ENCODE results near the gene ANKLE1.

The ANKLE1 gene

DNA sequence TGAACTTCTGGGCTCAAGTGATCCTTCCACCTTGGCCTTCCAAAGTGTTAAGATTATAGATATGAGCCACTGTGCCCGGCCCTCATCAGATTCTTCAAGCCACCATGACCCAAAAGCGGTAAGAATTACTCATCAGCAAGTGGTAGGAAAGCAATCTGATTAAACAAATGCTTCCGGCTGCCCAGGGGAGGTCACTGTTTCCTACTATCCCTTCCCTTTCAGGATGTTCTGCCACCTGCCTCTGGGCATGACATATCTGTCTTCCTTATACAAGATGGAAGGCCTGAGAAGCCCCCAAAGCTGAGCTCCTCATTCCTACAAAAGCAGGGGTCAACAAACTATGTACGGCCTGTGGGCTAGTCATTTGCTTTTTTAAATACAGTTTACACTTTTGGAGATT, 14.6 kb downstream of the ANKLE1 start:
- peaks cover 7 to 60% (median 42%) of the 10 kb centered on the region in 10 experiments for H3K4me1 ChIP-seq
- peak overlapping the region in 5 of 11 experiments; percentile 11 to 52 (median 27); a peak in 8 of 22 replicates for H3K27ac ChIP-seq
- no peaks in the 10 kb centered on the region for H3K27me3 ChIP-seq
- peak overlapping the region in 4 of 11 experiments; percentile 7 to 41 (median 16); a peak in 3 of 22 replicates for H3K9ac ChIP-seq
- H4K20me1 ChIP-seq, result peaks cover 0 to 23% (median 5%) of the 10 kb centered on the region in 11 experiments; a peak in 12 of 22 replicates
- no peak for TF ChIP-seq Cebpa-rat (IDR thresholded peaks at IDR 0.05)
- H3K9me3 ChIP-seq (replicated peaks in 1 of 11), result peaks cover 6 to 24% (median 14%) of the 10 kb centered on the region in 11 experiments; a peak in 21 of 22 replicates
- H3K4me3 ChIP-seq, result no peak overlapping the region
- H3K4me2 ChIP-seq, result peak overlapping the region in 4 of 11 experiments; percentile 4 to 41 (median 24); a peak in 6 of 22 replicates
- peaks cover 43 to 72% (median 59%) of the 10 kb centered on the region in 11 experiments for H3K36me3 ChIP-seq

DNA sequence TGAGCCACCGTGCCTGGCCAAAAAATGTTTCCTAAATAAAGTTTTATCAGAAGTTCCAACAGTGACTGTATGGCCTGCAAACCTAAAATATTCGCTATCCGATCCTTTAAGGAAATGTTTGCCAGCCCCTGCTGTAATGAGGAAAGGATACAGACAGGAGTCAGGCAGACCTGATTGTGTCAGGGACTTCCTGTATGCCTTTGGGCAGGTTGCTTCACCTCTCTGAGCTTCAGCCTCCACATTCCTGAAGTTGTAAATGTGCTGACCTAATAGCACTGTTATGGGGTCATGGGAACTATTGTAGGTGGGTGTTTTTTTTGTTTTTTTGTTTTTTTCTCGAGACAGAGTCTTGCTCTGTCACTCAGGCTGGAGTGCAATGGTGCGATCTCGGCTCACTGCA, 15.3 kb downstream of the ANKLE1 start:
- H3K9me3 ChIP-seq (replicated peaks in 1 of 11), result peaks cover 6 to 24% (median 14%) of the 10 kb centered on the region in 11 experiments; a peak in 21 of 22 replicates
- no peak overlapping the region for H3K27ac ChIP-seq
- no peak overlapping the region for H3K9ac ChIP-seq
- H3K36me3 ChIP-seq, result peaks cover 47 to 77% (median 64%) of the 10 kb centered on the region in 11 experiments
- peaks cover 0 to 26% (median 7%) of the 10 kb centered on the region in 11 experiments; a peak in 12 of 22 replicates for H4K20me1 ChIP-seq
- peak overlapping the region in 1 of 11 experiments; percentile 7; a peak in 1 of 22 replicates for H3K4me2 ChIP-seq
- peaks cover 9 to 62% (median 45%) of the 10 kb centered on the region in 10 experiments for H3K4me1 ChIP-seq
- no peak overlapping the region for H3K4me3 ChIP-seq
- TF ChIP-seq Cebpa-rat (IDR thresholded peaks at IDR 0.05), result no peak
- H3K27me3 ChIP-seq, result no peaks in the 10 kb centered on the region

DNA sequence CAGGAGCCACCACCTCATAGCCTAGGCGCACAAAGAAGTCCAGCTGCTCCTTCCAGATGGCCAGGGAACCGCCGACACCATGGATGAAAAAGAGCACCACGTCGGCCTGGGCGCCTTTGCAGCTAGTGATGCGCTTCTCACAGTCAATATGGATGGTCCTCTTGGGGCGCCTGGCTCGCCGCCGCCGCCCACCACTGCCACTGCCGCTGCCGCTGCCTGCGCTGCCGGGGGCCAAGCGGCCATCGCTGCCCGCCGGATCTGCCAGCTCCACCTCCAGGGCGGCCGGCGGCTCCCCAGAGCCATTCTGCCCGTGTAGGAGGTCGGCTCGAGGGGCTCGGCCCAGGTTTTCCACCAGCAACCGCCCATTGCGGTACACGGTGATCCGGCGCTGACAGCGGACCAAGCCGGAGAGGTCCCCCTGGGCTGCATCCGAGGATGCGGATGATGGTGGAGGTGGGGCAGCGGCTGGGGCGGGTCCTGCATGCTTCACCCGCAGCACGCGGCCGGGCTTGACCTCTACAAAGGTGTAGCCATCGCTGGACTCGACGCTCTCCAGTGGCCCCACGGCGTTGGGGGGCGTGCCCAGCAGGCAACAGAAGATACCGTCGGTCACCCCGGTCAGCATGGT, 19.4 kb downstream of the ANKLE1 start:
- no peak for TF ChIP-seq Cebpa-rat (IDR thresholded peaks at IDR 0.05)
- peaks cover 33 to 55% (median 46%) of the 10 kb centered on the region in 11 experiments for H3K36me3 ChIP-seq
- H3K4me3 ChIP-seq, result no peak overlapping the region
- peaks cover 28 to 62% (median 42%) of the 10 kb centered on the region in 10 experiments for H3K4me1 ChIP-seq
- no peak overlapping the region for H3K27ac ChIP-seq
- peaks cover 0 to 23% (median 4%) of the 10 kb centered on the region in 11 experiments; a peak in 9 of 22 replicates for H4K20me1 ChIP-seq
- peak overlapping the region in 2 of 11 experiments; percentile 36 to 86; a peak in 3 of 22 replicates for H3K9ac ChIP-seq
- no peaks in the 10 kb centered on the region for H3K27me3 ChIP-seq
- H3K9me3 ChIP-seq (replicated peaks in 1 of 11), result peaks cover 6 to 19% (median 14%) of the 10 kb centered on the region in 11 experiments; a peak in 21 of 22 replicates
- peak overlapping the region in 3 of 11 experiments; percentile 13 to 98 (median 37); a peak in 4 of 22 replicates for H3K4me2 ChIP-seq

DNA sequence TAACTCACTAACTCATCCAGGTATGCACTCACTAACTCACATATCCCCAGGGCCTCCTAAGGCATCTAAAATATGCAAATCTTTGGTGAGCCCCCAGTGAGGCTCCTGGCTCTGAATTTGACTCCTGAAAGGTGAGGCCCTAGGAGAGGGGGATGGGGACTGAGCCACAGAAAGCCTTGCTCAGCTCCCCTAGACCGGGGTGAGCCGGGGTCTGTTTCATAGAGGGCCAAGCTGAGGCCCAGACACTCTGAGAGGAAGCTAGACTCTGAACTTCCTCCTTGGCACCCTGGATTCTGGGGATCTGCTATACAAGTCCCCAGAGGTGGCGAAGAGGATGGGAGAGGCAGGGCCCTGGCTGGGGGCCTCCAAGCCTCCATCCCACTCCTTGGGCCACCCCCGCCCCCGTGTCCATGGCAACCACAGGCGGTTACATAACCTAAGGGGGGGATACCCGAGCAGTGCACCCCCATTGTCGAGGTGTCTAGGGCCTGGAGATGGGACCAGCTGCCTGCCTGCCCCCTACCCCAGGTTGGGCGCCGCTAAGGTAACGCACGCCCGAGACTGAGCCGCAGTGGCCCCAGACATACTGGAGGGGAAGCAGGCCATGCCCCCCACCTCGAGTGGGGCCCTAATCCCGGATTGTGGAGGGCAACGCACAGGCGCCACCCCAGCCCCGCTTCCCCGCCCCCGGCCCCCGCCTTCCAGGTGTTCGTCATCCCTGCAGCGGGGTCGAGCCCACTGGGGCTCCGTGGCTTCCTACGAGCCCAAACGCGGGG, 20.9 kb downstream of the ANKLE1 start:
- H3K27me3 ChIP-seq, result no peaks in the 10 kb centered on the region
- H3K4me3 ChIP-seq, result peak overlapping the region; percentile 70 to 83 (median 74)
- peaks cover 0 to 17% (median 3%) of the 10 kb centered on the region in 11 experiments; a peak in 8 of 22 replicates for H4K20me1 ChIP-seq
- H3K9ac ChIP-seq, result peak overlapping the region; percentile 78 to 89 (median 85)
- TF ChIP-seq Cebpa-rat (IDR thresholded peaks at IDR 0.05), result no peak
- H3K9me3 ChIP-seq (replicated peaks in 1 of 11), result peaks cover 6 to 15% (median 14%) of the 10 kb centered on the region in 11 experiments; a peak in 21 of 22 replicates
- peaks cover 28 to 41% (median 34%) of the 10 kb centered on the region in 11 experiments for H3K36me3 ChIP-seq
- peaks cover 41 to 64% (median 50%) of the 10 kb centered on the region in 10 experiments for H3K4me1 ChIP-seq
- peak overlapping the region; percentile 87 to 99 (median 96) for H3K4me2 ChIP-seq
- peak overlapping the region; percentile 61 to 92 (median 77) for H3K27ac ChIP-seq

DNA sequence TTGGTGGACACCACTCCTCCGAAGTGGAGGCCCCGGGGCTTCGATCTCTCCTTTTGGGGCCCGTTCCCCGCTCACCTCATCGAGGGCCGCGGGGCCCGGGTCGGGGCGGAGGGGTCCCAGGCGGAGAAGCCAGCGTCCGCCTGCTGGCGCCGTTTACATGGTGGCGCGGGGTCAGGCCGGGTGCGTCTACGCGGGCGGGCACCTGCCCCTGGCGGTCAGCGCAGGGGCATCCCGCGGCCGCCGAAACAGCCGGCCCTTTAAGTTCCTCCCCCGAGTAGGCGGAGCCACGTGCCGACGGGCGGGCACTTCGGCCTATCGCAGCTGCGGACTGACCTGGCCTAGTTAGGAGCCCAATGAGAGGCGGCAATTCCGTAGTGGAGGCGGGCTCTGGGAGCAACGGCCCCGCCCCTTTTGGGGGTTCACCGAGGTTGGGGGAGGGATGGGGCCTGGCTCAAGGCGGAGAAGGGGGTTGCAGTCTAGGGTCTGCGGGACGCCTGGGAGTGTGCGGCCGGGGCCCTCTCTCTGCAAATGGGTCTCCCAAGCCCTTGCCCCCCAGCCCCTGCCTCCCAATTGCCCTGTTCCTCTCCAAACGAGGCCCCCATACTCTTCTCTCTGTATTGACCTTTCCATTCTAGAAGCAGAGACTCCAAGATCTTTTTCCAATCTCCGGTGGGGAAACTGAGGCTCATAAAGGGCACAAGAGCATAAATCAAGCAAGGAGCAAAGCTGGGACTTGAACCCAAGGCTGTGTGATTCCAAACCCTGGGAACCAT, 21.7 kb downstream of the ANKLE1 start, which contains the start of gene ABHD8:
Gene ABHD8 (minus strand): TSS at position 259 of the 773 bp plus-strand sequence. CDS start 1,809 bp downstream, outside the sequence.
- Histone ChIP-seq H4K20me1 (peaks cover 0 to 17% (median 3%) of the 10 kb centered on the region in 11 experiments; a peak in 8 of 22 replicates), H3K27me3 (no peaks in the 10 kb centered on the region), H3K4me2 (peak within 1 kb of the TSS; percentile 87 to 99 (median 96)), H3K27ac (peak within 1 kb of the TSS; percentile 61 to 92 (median 77)), H3K4me3 (peak within 1 kb of the TSS; percentile 70 to 83 (median 74)), H3K9me3 (replicated peaks in 1 of 11) (peaks cover 3 to 8% (median 6%) of the 10 kb centered on the region in 11 experiments; a peak in 21 of 22 replicates), H3K36me3 (peaks cover 20 to 34% (median 27%) of the 10 kb centered on the region in 11 experiments), H3K4me1 (peaks cover 48 to 71% (median 57%) of the 10 kb centered on the region in 10 experiments), H3K9ac (peak within 1 kb of the TSS; percentile 78 to 89 (median 85))
- TF ChIP-seq Cebpa-rat (IDR thresholded peaks at IDR 0.05), result no peak

DNA sequence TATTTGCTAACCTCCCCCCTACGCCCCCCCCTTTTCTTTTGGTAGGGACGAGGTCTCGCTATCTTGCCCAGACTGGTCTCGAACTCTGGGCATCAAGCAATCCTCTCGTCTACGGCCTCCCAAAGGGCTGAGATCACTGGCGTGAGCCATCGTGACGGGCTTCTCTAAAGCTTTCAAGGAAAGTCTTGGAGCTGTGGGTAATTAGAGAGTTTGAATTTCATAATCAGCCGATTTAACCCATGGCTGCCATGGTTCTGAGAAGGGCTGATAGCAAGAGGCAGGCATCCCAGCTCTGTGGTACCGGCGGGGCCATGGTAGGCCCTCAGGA, 22.2 kb downstream of the ANKLE1 start:
- Histone ChIP-seq H3K9ac (peak overlapping the region in 5 of 11 experiments; percentile 84 to 88 (median 87); a peak in 6 of 22 replicates), H3K27ac (peak overlapping the region in 9 of 11 experiments; percentile 30 to 92 (median 76); a peak in 15 of 22 replicates)

DNA sequence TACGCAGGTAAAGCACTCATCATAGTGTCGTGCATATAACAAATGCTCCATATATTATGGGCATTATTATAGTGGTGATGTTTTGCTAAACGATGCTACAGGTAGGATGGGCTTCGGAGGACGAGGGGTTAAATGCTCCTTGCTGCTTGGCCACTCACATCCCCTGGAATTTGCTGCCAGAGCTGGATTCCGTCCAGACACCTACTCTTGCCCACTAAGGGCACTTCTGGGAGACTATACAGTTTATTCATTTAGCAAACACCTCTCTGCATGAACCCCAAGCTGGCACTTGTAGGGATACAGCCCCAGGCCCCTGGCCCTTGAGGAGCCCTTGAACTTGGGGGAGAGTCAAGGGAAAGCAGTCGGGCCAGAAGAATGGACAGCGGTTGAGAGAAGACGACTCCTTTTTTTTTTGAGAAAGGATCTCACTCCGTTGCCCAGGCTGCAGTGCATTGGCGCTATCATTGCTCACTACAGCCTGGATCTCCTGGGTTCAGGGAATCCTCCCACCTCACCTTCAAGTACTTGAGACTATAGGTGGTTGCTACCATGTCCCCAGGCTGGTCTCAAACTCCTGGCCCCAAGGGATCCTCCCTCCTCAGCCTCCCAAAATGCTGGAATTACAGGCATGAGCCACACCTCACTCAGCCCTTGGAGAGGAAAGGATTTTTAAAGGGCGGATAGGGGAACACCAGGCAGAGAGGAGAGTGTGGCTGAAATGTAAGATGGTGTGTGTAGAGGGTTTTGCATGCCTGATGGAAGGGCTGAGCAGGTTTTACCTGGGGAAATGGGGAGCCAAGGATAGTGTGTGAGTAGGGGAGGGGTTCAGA, 22.9 kb downstream of the ANKLE1 start:
- Histone ChIP-seq H3K27me3 (no peaks in the 10 kb centered on the region), H3K36me3 (peaks cover 10 to 21% (median 16%) of the 10 kb centered on the region in 11 experiments; a peak in 21 of 22 replicates), H3K4me2 (peak overlapping the region; percentile 87 to 99 (median 96)), H4K20me1 (peaks cover 0 to 17% (median 5%) of the 10 kb centered on the region in 11 experiments; a peak in 12 of 22 replicates), H3K9ac (peak overlapping the region in 2 of 11 experiments; percentile 8 to 25; a peak in 3 of 22 replicates), H3K4me3 (peak overlapping the region in 3 of 10 experiments; percentile 19 to 77 (median 69); a peak in 2 of 20 replicates), H3K27ac (peak overlapping the region in 10 of 11 experiments; percentile 21 to 92 (median 51); a peak in 16 of 22 replicates), H3K4me1 (peaks cover 55 to 74% (median 64%) of the 10 kb centered on the region in 10 experiments), H3K9me3 (replicated peaks in 1 of 11) (no peaks in the 10 kb centered on the region)
- TF ChIP-seq Cebpa-rat (IDR thresholded peaks at IDR 0.05), result no peak

More for the DNA sequence above, 22.2 kb downstream of the ANKLE1 start:
- peaks cover 0 to 17% (median 3%) of the 10 kb centered on the region in 11 experiments; a peak in 8 of 22 replicates for H4K20me1 ChIP-seq
- peak overlapping the region; percentile 87 to 99 (median 96) for H3K4me2 ChIP-seq
- peaks cover 0 to 2% (median under 1%) of the 10 kb centered on the region in 11 experiments; a peak in 8 of 22 replicates for H3K9me3 ChIP-seq (replicated peaks in 1 of 11)
- peaks cover 14 to 28% (median 21%) of the 10 kb centered on the region in 11 experiments for H3K36me3 ChIP-seq
- H3K4me1 ChIP-seq, result peaks cover 54 to 77% (median 63%) of the 10 kb centered on the region in 10 experiments
- peak overlapping the region in 5 of 10 experiments; percentile 70 to 83 (median 74); a peak in 5 of 20 replicates for H3K4me3 ChIP-seq
- no peak for TF ChIP-seq Cebpa-rat (IDR thresholded peaks at IDR 0.05)
- no peaks in the 10 kb centered on the region for H3K27me3 ChIP-seq

Data from BLaER1 treated with 17β-estradiol and CSF1 and Interleukin-3, amounts not matched to agents 10 nM and 100 nM (cell line).